ENCODE data around the gene MED22.
A peak's percentile ranks its signal among the peaks of the same experiment; 100 is the strongest.
"Not testable (repeated sequence)": the region's sequence is repeated elsewhere in the genome, so short reads cannot be mapped to it uniquely, and the experiment has no call there.

MED22 gene

GRCh38 chr9:133377721-133378216 lies 29.8 kb upstream of the MED22 start:
- Histone ChIP-seq H3K9ac (ENCODE audit: low read length in 5 of 5) (no peak overlapping the region), H3K27me3 (ENCODE audit: control insufficient read depth in 5 of 5, insufficient read depth in 4 of 5, low read length in 5 of 5) (no peaks in the 10 kb centered on the region), H3K27ac (ENCODE audit: low read depth, low read length) (no peak overlapping the region), H3K4me1 (ENCODE audit: control insufficient read depth in 5 of 5, insufficient read depth in 5 of 5, low read length in 5 of 5) (peaks cover 2 to 39% (median 29%) of the 10 kb centered on the region in 5 donors), H3K4me3 (ENCODE audit: low read depth in 1 of 5, low read length in 5 of 5) (no peak overlapping the region), H3K36me3 (ENCODE audit: control insufficient read depth in 5 of 5, insufficient read depth in 5 of 5, low read length in 5 of 5) (peaks cover 0 to 4% (median 3%) of the 10 kb centered on the region in 5 donors), H3K9me3 (ENCODE audit: control insufficient read depth in 5 of 5, low read length in 5 of 5) (peaks cover 0 to 8% (median 2%) of the 10 kb centered on the region in 5 donors)

DNA sequence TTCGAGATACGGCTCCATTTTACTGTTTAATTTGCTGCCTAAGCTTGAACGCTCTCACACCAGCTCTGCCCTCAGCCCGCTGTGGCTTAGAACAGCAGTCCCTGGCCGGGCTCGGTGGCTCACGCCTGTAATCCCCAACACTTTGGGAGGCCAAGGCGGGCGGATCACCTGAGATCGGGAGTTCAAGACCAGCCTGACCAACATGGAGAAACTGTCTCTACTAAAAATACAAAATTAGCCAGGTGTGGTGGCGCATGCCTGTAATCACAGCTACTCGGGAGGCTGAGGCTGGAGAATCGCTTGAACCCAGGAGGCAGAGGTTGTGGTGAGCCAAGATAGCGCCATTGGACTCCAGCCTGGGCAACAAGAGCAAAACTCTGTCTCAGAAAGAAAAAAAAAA lies 29.3 kb upstream of the MED22 start:
- H3K9ac ChIP-seq (ENCODE audit: low read length in 5 of 5); H3K36me3 ChIP-seq (ENCODE audit: control insufficient read depth in 5 of 5, insufficient read depth in 5 of 5, low read length in 5 of 5); H3K9me3 ChIP-seq (ENCODE audit: control insufficient read depth in 5 of 5, low read length in 5 of 5); H3K4me3 ChIP-seq (ENCODE audit: low read depth in 1 of 5, low read length in 5 of 5); H3K27me3 ChIP-seq (ENCODE audit: control insufficient read depth in 5 of 5, insufficient read depth in 4 of 5, low read length in 5 of 5): not testable (repeated sequence)
- H3K27ac ChIP-seq (ENCODE audit: low read depth, low read length): peak overlapping the region; percentile 54
- H3K4me1 ChIP-seq (ENCODE audit: control insufficient read depth in 5 of 5, insufficient read depth in 5 of 5, low read length in 5 of 5): peaks cover 3 to 43% (median 34%) of the 10 kb centered on the region in 5 donors

- Histone ChIP-seq H3K27me3 (ENCODE audit: control insufficient read depth in 5 of 5, insufficient read depth in 4 of 5, low read length in 5 of 5) (no peaks in the 10 kb centered on the region), H3K9me3 (ENCODE audit: control insufficient read depth in 5 of 5, low read length in 5 of 5) (peaks cover 0 to 8% (median 2%) of the 10 kb centered on the region in 5 donors), H3K36me3 (ENCODE audit: control insufficient read depth in 5 of 5, insufficient read depth in 5 of 5, low read length in 5 of 5) (peaks cover 0 to 8% (median 5%) of the 10 kb centered on the region in 5 donors), H3K4me1 (ENCODE audit: control insufficient read depth in 5 of 5, insufficient read depth in 5 of 5, low read length in 5 of 5) (peaks cover 10 to 56% (median 47%) of the 10 kb centered on the region in 5 donors), H3K9ac (ENCODE audit: low read length in 5 of 5) (peak within 1 kb of the TSS; percentile 40 to 100 (median 96)), H3K4me3 (ENCODE audit: low read depth in 1 of 5, low read length in 5 of 5) (peak within 1 kb of the TSS; percentile 75 to 98 (median 88)), H3K27ac (ENCODE audit: low read depth, low read length) (peak within 1 kb of the TSS; percentile 74)
Observed at GRCh38 chr9:133375724-133376654, 28.1 kb upstream of the MED22 start, which contains the start of the genes STKLD1 and SURF4. Gene STKLD1, plus strand, starts transcription at chr9:133376366. Its CDS starts 108 bp downstream, at chr9:133376474. Gene SURF4, minus strand, starts transcription at chr9:133376060. Its CDS starts 91 bp downstream, at chr9:133375969.

- H3K9me3 ChIP-seq (ENCODE audit: control insufficient read depth in 5 of 5, low read length in 5 of 5): peaks cover 0 to 8% (median 2%) of the 10 kb centered on the region in 5 donors
- H3K4me1 ChIP-seq (ENCODE audit: control insufficient read depth in 5 of 5, insufficient read depth in 5 of 5, low read length in 5 of 5): peaks cover 14 to 64% (median 55%) of the 10 kb centered on the region in 5 donors
- H3K4me3 ChIP-seq (ENCODE audit: low read depth in 1 of 5, low read length in 5 of 5): peak overlapping the region; percentile 75 to 98 (median 88)
- no peaks in the 10 kb centered on the region for H3K27me3 ChIP-seq (ENCODE audit: control insufficient read depth in 5 of 5, insufficient read depth in 4 of 5, low read length in 5 of 5)
- H3K36me3 ChIP-seq (ENCODE audit: control insufficient read depth in 5 of 5, insufficient read depth in 5 of 5, low read length in 5 of 5): peaks cover 0 to 14% (median 9%) of the 10 kb centered on the region in 5 donors
- peak overlapping the region; percentile 74 for H3K27ac ChIP-seq (ENCODE audit: low read depth, low read length)
- H3K9ac ChIP-seq (ENCODE audit: low read length in 5 of 5): peak overlapping the region; percentile 40 to 100 (median 96)
Observed at GRCh38 chr9:133375116-133375723, 27.3 kb upstream of the MED22 start.

DNA sequence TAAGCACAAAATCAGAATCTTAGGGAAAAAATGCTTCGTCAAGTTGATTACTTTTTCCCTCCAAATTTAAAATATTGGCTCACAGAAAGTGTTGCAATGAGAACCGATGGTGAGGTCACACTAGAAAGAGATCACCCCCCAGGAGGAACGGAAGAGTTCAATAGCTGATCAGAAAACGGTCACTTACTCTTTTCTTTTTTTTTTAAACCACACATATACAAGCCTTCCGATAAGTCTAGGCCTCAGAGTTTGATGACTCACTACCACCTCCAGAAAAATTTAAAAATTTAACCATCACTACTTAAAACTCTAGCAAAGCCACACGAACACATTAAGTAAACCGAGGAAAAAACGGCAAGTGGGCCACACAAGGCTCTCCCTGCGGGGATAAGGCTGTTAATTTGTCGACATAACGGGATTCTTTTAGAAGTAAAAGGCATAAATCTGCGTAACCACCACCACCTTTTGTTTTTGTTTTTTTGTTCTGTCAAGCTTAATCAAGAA lies 26.7 kb upstream of the MED22 start:
- Histone ChIP-seq H3K4me3 (ENCODE audit: low read depth in 1 of 5, low read length in 5 of 5) (peak overlapping the region; percentile 75 to 98 (median 88)), H3K9me3 (ENCODE audit: control insufficient read depth in 5 of 5, low read length in 5 of 5) (peaks cover 0 to 8% (median 2%) of the 10 kb centered on the region in 5 donors), H3K4me1 (ENCODE audit: control insufficient read depth in 5 of 5, insufficient read depth in 5 of 5, low read length in 5 of 5) (peaks cover 14 to 70% (median 60%) of the 10 kb centered on the region in 5 donors), H3K27ac (ENCODE audit: low read depth, low read length) (peak overlapping the region; percentile 74), H3K9ac (ENCODE audit: low read length in 5 of 5) (peak overlapping the region; percentile 40 to 100 (median 96)), H3K36me3 (ENCODE audit: control insufficient read depth in 5 of 5, insufficient read depth in 5 of 5, low read length in 5 of 5) (peaks cover 0 to 20% (median 15%) of the 10 kb centered on the region in 5 donors), H3K27me3 (ENCODE audit: control insufficient read depth in 5 of 5, insufficient read depth in 4 of 5, low read length in 5 of 5) (no peaks in the 10 kb centered on the region)

DNA sequence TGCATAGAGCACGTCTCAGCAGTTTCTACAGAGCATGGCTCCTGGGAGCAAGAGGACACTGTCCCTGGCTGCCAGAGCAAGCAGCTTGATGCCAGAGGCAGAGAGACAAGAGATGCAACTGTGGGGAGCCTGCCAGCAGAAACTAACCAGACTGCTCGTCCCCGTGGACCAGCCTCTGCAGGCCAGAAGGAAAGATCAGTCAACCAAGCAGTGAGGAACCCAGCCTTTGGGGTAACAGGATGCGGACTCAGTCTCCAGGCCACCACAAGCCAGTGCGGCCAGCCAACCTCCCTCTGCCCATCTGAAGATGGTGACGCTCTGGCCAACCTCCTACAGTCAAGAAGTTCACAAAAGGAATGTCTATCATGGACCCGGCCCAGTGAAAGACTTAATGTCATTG lies 24.2 kb upstream of the MED22 start:
- no peaks in the 10 kb centered on the region for H3K27me3 ChIP-seq (ENCODE audit: control insufficient read depth in 5 of 5, insufficient read depth in 4 of 5, low read length in 5 of 5)
- peaks cover 28 to 88% (median 84%) of the 10 kb centered on the region in 5 donors for H3K4me1 ChIP-seq (ENCODE audit: control insufficient read depth in 5 of 5, insufficient read depth in 5 of 5, low read length in 5 of 5)
- H3K4me3 ChIP-seq (ENCODE audit: low read depth in 1 of 5, low read length in 5 of 5): peak overlapping the region in 3 of 5 donors; percentile 3 to 14 (median 7)
- peak overlapping the region in 3 of 5 donors; percentile 22 to 39 (median 36) for H3K9ac ChIP-seq (ENCODE audit: low read length in 5 of 5)
- H3K9me3 ChIP-seq (ENCODE audit: control insufficient read depth in 5 of 5, low read length in 5 of 5): no peaks in the 10 kb centered on the region
- peaks cover 0 to 33% (median 24%) of the 10 kb centered on the region in 5 donors for H3K36me3 ChIP-seq (ENCODE audit: control insufficient read depth in 5 of 5, insufficient read depth in 5 of 5, low read length in 5 of 5)
- H3K27ac ChIP-seq (ENCODE audit: low read depth, low read length): peak overlapping the region; percentile 74

GRCh38 chr9:133371261-133371711 lies 23.4 kb upstream of the MED22 start:
- Histone ChIP-seq H3K9me3 (ENCODE audit: control insufficient read depth in 5 of 5, low read length in 5 of 5) (no peaks in the 10 kb centered on the region), H3K4me1 (ENCODE audit: control insufficient read depth in 5 of 5, insufficient read depth in 5 of 5, low read length in 5 of 5) (peaks cover 28 to 87% (median 76%) of the 10 kb centered on the region in 5 donors), H3K4me3 (ENCODE audit: low read depth in 1 of 5, low read length in 5 of 5) (peak overlapping the region in 1 of 5 donors; percentile 3), H3K27ac (ENCODE audit: low read depth, low read length) (peak overlapping the region; percentile 74), H3K36me3 (ENCODE audit: control insufficient read depth in 5 of 5, insufficient read depth in 5 of 5, low read length in 5 of 5) (peaks cover 0 to 42% (median 33%) of the 10 kb centered on the region in 5 donors), H3K27me3 (ENCODE audit: control insufficient read depth in 5 of 5, insufficient read depth in 4 of 5, low read length in 5 of 5) (no peaks in the 10 kb centered on the region), H3K9ac (ENCODE audit: low read length in 5 of 5) (peak overlapping the region in 3 of 5 donors; percentile 16 to 30 (median 22))

DNA sequence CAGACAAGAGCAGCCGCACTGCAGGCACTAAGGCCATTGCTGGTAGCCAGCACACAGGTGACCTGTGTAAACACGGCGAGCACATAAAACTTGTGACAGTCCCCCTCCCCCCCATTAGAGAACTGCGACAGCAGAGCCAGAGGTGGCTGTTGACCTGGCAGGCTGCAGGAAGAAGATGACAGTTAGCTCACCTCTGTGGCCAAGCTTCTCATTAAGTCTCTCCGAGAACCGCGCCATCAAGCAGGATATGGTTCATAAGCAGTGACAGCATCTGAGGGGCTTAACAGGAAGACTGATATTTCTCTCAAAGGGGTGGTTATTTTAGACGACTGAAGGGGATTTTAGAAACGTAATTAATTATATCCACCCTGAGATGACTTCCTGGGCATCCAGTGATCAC lies 22.8 kb upstream of the MED22 start:
- H3K9ac ChIP-seq (ENCODE audit: low read length in 5 of 5): no peak overlapping the region
- H3K27me3 ChIP-seq (ENCODE audit: control insufficient read depth in 5 of 5, insufficient read depth in 4 of 5, low read length in 5 of 5): no peaks in the 10 kb centered on the region
- no peak overlapping the region for H3K4me3 ChIP-seq (ENCODE audit: low read depth in 1 of 5, low read length in 5 of 5)
- H3K36me3 ChIP-seq (ENCODE audit: control insufficient read depth in 5 of 5, insufficient read depth in 5 of 5, low read length in 5 of 5): peaks cover 4 to 48% (median 39%) of the 10 kb centered on the region in 5 donors
- no peak overlapping the region for H3K27ac ChIP-seq (ENCODE audit: low read depth, low read length)
- peaks cover 28 to 86% (median 75%) of the 10 kb centered on the region in 5 donors for H3K4me1 ChIP-seq (ENCODE audit: control insufficient read depth in 5 of 5, insufficient read depth in 5 of 5, low read length in 5 of 5)
- H3K9me3 ChIP-seq (ENCODE audit: control insufficient read depth in 5 of 5, low read length in 5 of 5): no peaks in the 10 kb centered on the region

DNA sequence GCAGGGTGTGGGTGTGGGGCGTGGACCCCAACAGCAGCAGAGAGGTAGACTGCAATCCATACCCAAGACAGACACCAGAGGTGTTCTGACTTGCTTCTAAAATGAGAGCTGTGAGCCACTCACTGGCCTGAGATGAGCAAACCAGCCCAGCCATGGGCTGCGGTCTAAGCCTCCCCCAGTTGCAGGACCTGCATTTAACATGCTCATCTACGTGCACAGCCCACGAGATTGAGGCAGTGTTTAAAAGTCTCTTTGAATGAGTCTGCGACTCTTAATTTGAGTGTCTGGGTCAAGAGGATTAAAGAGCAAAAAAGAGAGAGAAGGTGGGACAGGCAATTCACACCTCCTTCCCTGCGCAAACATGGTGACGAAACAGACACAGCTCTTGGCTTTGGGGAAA lies 22.0 kb upstream of the MED22 start:
- no peaks in the 10 kb centered on the region for H3K9me3 ChIP-seq (ENCODE audit: control insufficient read depth in 5 of 5, low read length in 5 of 5)
- H3K27me3 ChIP-seq (ENCODE audit: control insufficient read depth in 5 of 5, insufficient read depth in 4 of 5, low read length in 5 of 5): no peaks in the 10 kb centered on the region
- no peak overlapping the region for H3K4me3 ChIP-seq (ENCODE audit: low read depth in 1 of 5, low read length in 5 of 5)
- H3K4me1 ChIP-seq (ENCODE audit: control insufficient read depth in 5 of 5, insufficient read depth in 5 of 5, low read length in 5 of 5): peaks cover 28 to 83% (median 73%) of the 10 kb centered on the region in 5 donors
- H3K27ac ChIP-seq (ENCODE audit: low read depth, low read length): no peak overlapping the region
- H3K9ac ChIP-seq (ENCODE audit: low read length in 5 of 5): peak overlapping the region in 2 of 5 donors; percentile 24 to 28
- peaks cover 6 to 54% (median 46%) of the 10 kb centered on the region in 5 donors for H3K36me3 ChIP-seq (ENCODE audit: control insufficient read depth in 5 of 5, insufficient read depth in 5 of 5, low read length in 5 of 5)
